Activated CD4-positive, alpha-beta T cell treated with anti-CD3 and anti-CD28 coated beads, Interleukin-2, amount 50 U/mL, for 1 hour (primary cell): ENCODE measurements around the gene RELB.
"Not testable (repeated sequence)": the region's sequence is repeated elsewhere in the genome, so short reads cannot be mapped to it uniquely, and the experiment has no call there.

Experiments used
- DNase-seq: peaks from one replicate; pipeline ENCODE4 v3.0.0-alpha.2; 2020

RELB gene

DNA sequence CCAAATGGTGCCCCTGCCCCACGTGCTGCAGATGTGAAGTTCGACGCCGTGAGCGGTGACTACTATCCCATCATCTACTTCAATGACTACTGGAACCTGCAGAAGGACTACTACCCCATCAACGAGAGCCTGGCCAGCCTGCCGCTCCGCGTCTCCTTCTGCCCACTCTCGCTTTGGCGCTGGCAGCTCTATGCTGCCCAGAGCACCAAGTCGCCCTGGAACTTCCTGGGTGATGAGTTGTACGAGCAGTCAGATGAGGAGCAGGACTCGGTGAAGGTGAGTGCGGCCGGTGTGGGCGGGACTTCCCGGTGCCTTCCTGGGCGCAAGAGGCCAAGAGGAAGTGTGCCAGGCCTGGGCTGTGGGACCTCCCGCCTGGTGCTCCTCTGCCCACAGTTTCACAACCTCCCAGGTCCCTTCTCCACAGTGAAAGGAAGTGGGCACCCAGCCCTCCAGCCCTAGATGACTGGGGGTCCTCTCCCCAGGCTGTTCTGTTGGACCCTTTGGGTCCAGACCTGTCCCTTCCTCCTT lies 14.1 kb upstream of the RELB start:
- DNase-seq, result no peak

DNA sequence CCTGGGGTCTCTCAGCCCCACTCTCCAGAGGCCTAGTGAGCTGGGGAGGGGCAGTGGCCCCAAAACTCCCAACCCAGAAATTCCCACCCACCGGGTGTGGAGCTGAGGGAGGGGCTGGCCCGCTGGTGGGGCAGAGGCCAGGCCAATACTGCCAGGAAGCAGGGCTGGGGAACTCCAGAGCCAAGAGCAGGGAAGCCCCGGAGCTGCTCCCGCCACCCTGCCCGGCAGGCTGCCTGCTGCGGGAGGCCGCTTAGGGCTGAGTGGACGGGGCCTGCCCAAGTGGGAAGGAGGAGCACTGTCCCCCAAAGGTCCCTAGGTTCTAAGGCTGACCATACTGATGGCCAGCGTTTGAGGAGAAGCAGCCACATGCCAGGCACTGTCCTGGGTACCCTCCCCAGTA lies 13.0 kb upstream of the RELB start:
- no peak for DNase-seq

DNA sequence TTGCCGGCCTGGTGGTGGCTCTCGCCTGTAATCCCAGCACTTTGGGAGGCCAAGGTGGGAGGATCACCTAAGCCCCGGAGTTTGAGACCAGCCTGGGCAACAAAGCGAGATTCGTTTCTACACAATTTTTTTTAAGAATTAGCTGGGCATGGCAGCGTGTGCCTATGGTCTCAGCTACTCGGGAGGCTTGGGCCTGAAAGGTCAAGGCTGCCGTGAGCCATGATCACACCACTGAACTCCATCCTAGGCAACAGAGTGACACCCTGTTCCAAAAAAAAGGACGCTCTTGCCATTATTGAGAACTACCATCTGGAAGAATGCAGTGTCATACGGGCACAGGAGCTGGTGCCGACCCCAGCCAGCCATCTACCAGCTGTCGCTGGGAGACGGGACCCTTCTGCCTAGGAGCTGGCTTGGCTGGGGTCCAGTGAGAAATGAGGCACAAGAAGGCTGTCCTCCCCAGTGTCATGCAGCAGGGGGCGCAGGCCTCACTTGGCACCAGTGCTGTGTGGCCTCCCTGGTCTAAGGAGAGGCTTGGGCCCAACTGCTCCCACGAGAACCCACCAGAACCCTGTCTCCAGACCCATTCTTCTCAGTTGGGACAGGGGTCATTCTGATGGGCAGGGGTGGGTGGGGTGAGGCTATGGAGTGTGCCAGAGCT lies 12.2 kb upstream of the RELB start:
- peak; percentile 70 for DNase-seq

DNA sequence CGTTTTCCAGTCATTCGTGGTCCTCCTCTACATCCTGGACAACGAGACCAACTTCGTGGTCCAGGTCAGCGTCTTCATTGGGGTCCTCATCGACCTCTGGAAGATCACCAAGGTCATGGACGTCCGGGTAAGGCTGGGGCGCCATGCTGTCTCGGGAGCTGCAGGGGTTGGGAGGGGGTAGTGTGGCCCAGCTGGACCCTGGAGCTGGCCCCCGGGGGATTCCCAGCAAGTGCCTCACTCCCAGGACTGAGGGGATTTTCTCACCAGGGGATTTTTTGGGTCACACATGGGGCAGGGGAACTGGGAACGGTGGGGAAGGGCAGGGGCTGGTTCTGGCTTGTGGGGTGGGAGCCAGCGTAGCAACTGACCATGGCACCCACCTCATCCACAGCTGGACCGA lies 10.8 kb upstream of the RELB start:
- DNase-seq, result no peak

DNA sequence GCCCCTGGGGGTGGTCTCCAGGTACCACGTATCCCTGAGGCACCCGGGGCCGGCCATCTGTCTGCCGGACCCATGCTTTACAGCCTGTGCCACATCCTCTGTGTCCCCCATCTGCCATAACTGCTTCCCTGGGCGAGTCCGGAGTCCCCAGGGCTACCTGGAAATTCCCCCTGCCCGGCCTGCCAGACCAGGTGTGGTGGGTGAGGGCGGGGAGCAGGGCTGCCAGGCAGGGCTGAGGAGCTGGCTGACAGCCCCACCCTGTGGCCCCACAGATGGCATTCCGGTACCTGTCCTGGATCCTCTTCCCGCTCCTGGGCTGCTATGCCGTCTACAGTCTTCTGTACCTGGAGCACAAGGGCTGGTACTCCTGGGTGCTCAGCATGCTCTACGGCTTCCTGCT lies 10.3 kb upstream of the RELB start:
- no peak for DNase-seq

DNA sequence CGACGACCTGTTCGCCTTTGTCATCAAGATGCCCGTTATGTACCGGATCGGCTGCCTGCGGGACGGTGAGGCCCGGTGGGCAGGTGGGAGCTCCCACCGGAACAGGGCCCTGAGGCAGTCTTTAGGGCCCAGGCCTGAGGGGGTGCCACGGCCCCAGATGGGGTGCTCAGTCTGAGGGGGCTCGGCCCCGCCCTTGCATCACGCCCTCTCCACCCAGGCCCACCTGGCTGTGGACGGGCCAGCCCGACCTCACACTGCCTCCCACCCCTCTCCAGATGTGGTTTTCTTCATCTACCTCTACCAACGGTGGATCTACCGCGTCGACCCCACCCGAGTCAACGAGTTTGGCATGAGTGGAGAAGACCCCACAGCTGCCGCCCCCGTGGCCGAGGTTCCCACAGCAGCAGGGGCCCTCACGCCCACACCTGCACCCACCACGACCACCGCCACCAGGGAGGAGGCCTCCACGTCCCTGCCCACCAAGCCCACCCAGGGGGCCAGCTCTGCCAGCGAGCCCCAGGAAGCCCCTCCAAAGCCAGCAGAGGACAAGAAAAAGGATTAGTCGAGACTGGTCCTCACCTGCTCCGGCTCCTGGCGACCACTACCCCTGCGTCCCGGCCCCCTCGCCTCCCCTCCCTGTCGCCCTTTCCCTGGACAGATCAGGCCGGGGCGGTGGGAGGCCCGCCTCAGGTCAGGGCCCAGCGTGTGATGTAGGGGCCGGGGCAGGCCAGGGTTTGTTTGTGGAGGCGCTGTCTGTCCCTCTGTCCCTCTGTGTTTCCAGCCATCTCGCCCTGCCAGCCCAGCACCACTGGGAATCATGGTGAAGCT lies 8.7 kb upstream of the RELB start:
- no peak for DNase-seq

DNA sequence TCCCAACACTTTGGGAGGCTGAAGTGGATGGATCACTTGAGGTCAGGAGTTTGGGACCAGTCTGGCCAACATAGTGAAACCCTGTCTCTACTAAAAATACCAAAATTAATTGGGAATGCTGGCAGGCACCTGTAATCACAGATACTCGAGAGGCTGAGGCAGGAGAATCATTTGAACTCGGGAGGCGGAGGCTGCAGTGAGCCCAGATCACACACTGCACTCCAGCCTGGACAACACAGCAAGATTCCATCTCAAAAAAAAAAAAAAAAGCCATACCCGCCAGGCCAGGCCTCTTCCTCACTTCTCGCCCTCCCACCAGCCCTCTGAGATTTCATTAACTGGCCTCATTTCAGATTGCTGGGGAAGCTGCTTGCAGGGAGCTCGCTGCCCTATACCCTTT lies 7.7 kb upstream of the RELB start:
- DNase-seq, result no peak

DNA sequence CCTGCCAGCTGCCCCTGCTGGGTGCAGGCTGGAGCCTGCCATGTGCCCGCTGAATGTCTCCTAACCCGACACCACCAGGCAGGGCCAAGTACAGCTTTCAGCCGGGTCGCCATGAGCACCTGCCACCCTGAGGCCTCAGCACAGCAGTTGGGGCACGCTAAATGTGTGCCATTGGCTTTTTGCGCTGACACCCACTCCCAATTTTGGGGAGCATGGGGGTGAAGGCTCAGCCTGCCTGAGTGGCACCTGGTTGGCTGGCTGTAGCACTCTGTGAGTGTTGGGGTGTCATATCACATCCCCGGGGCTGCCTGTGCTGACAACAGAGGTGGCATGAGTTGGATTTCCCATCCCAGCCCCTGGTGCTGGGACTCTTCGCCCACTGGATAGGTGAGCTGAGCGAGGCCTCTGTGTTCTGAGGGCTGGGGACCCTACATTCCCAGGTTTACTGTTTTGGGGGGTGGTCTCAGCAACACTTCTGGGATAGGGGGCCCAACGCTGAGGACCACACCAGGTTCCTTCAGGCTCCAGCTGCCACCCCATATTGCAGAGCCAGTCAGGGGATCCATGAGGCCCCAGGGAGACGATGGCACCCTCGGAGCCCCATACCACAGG lies 7.2 kb upstream of the RELB start:
- DNase-seq, result no peak

DNA sequence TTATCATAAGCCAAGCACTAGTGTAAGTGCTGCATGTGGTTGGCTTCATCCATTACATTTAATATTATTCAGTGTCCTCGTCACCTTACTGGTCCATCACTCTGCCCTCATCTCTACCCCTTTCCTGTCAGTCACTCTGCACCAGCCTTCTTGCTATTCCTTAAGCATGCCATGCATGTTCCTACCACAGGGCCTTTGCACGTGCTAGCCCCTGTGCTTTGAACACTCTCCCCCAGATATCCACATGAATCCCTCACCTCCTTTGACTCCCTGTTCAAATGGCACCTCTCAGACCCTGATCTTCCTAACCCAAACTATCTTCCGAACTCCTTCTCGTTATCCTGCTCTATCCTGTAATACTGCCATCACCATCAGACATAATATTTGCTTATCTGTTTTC lies 3.2 kb upstream of the RELB start:
- no peak for DNase-seq

DNA sequence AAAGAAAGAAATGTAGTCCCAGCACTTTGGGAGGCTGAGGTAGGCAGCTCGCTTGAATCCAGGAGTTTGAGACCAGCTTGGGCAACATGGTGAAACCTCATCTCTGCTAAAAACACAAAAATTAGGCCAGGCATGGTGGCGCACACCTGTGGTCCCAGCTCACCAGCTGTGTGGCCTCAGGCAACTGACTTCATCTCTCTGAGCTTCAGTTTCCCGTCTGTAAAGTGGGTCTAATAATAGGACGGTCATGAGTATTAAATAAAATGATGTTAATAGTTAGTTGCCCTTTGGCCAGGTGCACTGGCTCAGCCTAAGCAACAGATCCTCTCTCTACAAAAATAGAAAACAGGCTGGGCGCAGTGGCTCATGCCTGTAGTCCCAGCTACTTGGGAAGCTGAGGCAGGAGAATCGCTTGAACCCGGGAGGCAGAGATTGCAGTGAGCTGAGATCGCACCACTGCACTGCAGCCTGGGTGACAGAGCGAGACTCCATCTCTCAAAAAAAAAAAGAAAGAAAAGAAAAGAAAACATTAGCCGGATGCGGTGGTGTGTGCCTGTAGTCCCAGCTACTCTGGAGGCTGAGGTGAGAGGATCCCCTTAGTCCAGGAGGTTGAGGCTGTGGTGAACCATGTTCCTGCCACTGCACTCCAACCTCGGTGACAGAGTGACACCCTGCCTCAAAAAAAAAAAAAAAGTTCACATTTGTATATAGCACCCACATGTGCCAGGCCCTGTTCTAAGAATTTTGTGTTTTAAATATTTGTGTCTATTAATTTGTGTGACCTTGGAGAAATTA lies 1.9 kb upstream of the RELB start:
- DNase-seq, result not testable (repeated sequence)

DNA sequence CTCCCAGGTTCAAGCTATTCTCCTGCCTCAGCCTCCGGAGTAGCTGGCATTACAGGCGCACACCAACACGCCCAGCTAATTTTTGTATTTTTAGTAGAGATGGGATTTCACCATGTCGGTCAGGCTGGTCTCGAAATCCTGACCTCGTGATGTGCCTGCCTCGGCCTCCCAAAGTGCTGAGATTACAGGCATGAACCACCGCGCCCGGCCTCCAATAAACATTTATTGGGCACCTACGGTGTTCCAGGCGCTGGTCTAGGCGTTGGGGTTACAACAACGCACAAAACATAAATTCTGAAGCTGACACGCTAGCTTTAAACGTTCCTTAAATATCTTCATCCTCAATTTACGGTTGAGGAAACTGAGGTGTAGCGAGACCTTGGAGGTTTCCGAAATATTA lies 599 bp upstream of the RELB start:
- not testable (repeated sequence) for DNase-seq

DNA sequence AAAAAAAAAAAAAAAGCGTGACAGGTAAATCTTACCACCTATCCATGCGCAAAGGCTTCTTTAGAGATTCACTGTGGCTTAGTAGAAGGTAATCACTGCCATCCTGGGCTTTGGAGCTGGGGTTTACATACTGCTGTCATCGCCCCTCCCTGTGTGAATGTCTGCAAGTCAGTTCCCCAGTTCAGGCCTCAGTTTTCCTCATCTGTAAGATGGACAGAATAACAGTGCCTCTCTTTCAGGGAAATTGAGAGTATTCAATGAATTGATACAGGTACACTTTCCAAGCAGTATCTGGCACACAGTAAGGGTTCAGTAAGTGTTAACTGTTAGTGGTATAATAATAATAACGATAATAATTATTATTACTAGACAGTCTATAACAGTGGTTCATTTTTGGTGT lies 2.2 kb downstream of the RELB start:
- DNase-seq, result no peak

DNA sequence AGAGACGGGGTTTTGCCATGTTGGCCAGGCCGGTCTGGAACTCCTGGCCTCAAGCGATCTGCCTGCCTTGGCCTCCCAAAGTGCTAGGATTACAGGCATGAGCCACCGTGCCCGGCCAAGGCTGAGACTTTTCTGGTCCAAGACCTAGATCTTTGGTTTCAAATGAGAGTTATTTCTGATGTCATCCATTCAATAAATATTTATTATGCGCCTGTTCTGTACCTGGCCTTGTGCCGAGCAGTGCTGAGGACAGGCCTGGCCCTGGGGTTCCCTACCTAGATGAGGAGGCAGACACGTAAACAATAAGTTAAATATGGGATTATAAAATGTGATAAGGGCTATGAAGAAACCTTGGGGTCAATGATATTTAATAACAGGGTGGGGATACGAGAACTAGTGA lies 4.5 kb downstream of the RELB start:
- DNase-seq, result no peak

DNA sequence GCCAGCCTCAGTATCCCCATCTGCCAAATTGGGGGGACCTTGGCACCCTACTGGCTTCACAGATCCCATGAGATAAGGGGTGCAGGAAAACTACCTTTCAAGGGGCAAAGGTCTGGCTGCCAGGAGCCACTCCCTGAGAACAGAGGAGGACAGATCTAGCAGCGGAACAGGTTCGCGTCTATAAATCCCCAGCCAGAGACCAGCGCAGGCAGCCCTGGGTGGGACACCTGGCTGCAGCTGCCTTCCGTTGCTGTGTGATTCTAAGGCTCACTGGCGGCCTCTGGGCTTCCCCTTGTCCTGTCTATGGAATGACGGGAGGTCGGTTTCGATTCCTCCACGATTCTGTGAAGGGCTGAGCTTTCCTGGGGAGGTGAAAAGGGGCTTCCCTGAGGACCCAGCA lies 7.3 kb downstream of the RELB start:
- no peak for DNase-seq

DNA sequence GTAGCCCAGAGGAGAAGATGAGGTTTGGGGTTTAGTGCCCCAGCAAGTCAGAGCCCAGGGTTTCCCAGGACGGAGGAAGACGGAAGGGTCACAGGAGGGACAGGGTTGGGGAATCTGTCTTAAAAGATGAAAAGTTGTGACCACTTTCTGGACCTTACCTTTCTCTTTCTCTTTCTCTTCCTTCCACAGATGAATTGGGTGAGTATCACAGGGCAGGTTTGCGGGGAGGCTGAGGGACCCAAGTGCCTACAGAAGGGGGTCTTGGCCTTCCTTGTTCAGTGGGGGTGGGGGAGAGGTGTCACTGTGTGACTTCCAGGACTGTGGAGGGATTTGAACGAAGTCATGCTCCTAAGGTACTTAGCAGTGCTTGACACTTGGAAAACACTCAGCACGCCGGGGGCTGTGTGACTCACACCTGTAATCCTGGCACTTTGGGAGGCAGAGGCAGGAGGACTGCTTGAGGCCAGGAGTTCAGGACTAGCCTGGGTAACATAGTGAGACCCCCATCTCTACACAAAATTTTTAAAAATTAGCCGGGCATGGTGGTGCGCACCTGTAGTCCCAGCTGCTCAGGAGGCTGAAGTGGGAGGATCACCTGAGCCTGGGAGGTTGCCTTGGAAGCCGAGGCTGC lies 8.5 kb downstream of the RELB start:
- DNase-seq, result no peak

DNA sequence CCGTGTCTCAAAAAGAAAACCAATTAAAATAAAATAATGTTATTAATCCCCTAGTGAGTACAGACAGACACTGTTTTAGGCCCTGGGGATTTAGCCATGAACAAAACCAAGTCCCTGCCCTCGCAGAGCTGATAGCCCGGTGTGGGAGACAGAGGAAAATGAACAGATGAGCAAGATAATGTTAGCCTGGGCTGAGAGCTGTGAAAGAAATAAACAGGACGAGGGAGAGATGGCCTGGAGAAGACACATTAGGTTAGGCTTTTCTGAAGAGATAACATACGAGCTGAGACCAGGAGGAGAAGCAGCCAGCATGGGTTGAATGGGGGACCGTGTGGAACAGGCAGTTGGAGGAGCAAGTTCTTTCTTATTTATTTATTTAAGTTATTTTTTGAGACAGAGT lies 9.0 kb downstream of the RELB start:
- no peak for DNase-seq

DNA sequence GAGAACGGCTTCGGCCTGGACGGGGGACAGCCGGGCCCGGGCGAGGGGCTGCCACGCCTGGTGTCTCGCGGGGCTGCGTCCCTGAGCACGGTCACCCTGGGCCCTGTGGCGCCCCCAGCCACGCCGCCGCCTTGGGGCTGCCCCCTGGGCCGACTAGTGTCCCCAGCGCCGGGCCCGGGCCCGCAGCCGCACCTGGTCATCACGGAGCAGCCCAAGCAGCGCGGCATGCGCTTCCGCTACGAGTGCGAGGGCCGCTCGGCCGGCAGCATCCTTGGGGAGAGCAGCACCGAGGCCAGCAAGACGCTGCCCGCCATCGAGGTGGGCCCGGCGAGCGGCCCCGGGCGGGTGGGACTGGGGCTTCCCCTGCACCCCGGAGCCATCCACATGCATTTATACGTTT lies 10.7 kb downstream of the RELB start:
- DNase-seq, result no peak

DNA sequence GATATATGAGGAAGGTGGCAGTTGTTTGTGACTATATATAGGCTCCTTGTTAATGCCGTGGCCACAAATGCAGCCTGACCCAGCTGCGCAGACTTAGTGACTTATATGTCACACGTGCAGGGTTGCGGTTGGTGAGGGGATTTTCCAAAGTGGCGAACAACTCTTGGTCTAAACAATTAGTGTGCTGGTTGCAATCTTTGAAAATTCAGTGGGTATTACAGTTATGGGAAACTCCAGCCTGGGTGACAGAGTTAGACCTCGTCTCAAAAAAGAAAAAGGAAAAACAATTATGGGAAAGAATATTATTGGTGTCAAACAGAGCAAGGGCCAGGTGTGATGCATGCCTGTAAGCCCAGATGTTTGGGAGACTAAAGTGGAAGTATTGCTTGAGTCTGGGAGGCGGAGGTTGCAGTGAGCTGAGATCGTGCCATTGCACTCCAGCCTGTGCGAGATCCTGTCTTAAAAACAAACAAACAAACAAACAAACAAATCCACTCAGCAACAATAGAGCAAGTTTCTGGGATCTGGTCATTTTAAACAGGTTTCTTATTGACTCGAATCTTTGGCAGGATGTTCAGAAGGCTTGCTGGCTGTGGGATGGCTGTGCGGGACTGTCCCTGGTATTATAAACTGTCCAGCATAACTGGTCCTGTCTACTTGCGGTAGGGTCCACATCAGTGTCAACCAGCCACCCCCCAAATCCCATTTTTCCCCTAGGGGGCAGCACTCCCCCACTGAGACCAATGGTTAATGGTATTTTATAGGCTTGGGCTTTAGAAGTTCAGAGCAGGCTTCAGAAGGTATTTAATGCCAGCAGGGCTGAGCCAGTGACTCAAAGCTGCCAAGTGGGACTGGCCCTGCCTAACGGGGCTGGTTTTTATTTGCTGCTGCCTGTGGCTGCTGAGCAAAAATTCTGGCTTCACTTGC lies 15.4 kb downstream of the RELB start:
- peak; percentile 67 for DNase-seq

DNA sequence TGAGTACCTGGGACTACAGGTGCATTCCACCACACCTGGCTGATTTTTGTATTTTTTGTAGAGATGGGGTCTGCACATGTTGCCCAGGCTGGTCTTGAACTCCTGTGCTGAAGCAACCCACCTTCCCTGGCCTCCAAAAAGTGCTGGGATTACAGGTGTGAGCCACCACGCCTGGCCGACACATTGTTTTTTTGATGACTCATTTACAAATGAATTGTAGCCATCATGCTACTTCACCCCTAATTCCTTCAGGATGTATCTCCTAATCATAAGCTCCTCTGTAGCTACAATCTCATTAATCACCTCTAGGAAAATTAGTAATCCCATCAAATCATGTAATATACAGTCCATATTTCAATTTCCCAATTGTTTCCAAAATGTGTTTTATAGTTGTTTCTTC lies 17.9 kb downstream of the RELB start:
- DNase-seq, result no peak

DNA sequence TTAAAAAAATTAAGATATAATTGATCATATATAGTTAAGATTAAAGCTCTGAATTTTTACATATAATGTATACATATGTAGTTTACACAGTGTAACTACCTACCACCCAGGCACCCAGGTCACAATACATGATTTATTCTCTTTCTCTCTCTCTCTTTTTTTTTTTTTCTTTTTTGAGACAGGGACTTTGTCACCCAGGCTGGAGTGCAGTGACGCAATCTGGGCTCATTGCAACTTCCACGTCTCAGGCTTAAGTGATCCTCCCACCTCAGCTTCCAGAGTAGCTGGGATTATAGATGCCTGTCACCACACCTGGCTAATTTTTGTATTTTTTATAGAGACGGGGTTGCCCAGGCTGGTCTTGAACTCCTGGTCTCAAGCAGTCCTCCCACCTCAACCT lies 18.8 kb downstream of the RELB start:
- no peak for DNase-seq

DNA sequence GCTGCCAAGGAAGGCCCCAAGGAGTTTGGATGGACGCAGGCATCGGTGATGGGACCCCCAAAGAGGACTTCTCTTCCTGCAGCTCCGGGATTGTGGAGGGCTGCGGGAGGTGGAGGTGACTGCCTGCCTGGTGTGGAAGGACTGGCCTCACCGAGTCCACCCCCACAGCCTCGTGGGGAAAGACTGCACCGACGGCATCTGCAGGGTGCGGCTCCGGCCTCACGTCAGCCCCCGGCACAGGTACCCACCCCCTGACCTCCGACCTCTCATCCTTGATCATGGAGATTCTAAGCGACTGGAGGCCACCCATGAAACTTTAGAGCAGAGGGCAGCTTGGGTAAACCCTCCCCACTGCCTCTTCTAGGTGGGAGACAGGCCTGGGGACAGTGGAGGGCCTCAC lies 20.7 kb downstream of the RELB start:
- no peak for DNase-seq

DNA sequence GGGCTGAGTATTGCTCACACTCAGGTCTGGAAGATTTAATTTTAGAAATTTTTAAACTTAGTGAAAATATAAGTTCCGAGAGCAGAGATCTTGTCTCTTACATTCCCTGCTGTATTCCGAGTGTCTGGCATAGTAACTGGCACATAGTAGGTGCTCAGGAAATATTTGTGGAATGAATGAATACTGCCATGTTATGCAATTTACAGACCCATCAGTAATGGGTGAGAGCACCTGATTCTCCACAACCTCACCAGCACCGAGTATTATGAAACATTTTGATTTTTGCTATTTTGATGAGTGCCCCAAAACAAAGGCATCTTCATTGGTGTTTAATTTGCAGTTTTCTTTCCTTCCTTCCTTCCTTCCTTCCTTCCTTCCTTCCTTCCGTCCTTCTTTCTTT lies 21.8 kb downstream of the RELB start:
- DNase-seq, result no peak
